DND-41 (cell line): ENCODE results near the gene EVPLL.

ENCODE experiments used
- ATAC-seq: fragments of 200-7000 bp; cut with Tn5 transposase; 3 replicates; pipeline ENCODE4 v1.9.1; 2021; ENCODE audit warnings: low read depth; ENCODE audit not compliant: insufficient read depth
- DNase-seq: peaks from one replicate; pipeline ENCODE4 v3.0.0-alpha.2; 2020
- H2AFZ ChIP-seq: 2 replicates; pipeline ENCODE4 v1.6.0; 2012; ENCODE audit warnings: low read depth, low read length
- H3K27ac ChIP-seq: 2 replicates; pipeline ENCODE4 v1.5.1; 2012; ENCODE audit warnings: low read length, inconsistent platforms
- H3K27me3 ChIP-seq: fragments of 200-600 bp; sonication (generic); 2 replicates; pipeline ENCODE4 v1.6.0; 2012; ENCODE audit warnings: low read length, mild to moderate bottlenecking, inconsistent platforms; ENCODE audit not compliant: insufficient read depth, poor library complexity
- H3K36me3 ChIP-seq: 2 replicates; pipeline ENCODE4 v1.5.1; 2012; ENCODE audit warnings: low read length, inconsistent platforms; ENCODE audit not compliant: insufficient read depth
- H3K4me1 ChIP-seq: 2 replicates; pipeline ENCODE4 v1.5.1; 2012; ENCODE audit warnings: mild to moderate bottlenecking, low read length; ENCODE audit not compliant: insufficient read depth
- H3K4me2 ChIP-seq: 2 replicates; pipeline ENCODE4 v1.6.0; 2012; ENCODE audit warnings: mild to moderate bottlenecking, moderate library complexity, low read length, inconsistent platforms; ENCODE audit not compliant: insufficient read depth
- H3K4me3 ChIP-seq, 2 experiments: fragments of 200-600 bp in 1 of 2; shearing (Covaris generic) in 1 of 2; 2 replicates each; pipeline ENCODE4 v1.5.1; 2012 to 2016; ENCODE audit warnings: inconsistent platforms in 2 of 2, low read length in 2 of 2, mild to moderate bottlenecking in 2 of 2, low read depth in 1 of 2, moderate library complexity in 1 of 2
- H3K79me2 ChIP-seq: 2 replicates; pipeline ENCODE4 v1.6.0; 2012; ENCODE audit warnings: low read length, inconsistent platforms; ENCODE audit not compliant: insufficient read depth
- H3K9ac ChIP-seq: 2 replicates; pipeline ENCODE4 v1.6.0; 2012; ENCODE audit warnings: low read depth, mild to moderate bottlenecking, inconsistent platforms, low read length, moderate library complexity
- H3K9me3 ChIP-seq: 2 replicates; pipeline ENCODE4 v1.5.1; 2012; ENCODE audit warnings: low read length, moderate library complexity, mild to moderate bottlenecking, inconsistent platforms; ENCODE audit not compliant: insufficient read depth, severe bottlenecking
- H4K20me1 ChIP-seq: 2 replicates; pipeline ENCODE4 v1.6.0; 2012; ENCODE audit warnings: low read length; ENCODE audit not compliant: insufficient read depth
- CTCF ChIP-seq: IDR thresholded peaks from 2 replicates; pipeline ENCODE4 v1.5.1; 2012; ENCODE audit warnings: borderline replicate concordance, low read length, moderate library complexity, mild to moderate bottlenecking; ENCODE audit not compliant: poor library complexity, severe bottlenecking; ENCODE audit errors: extremely low read depth
- EZH2 ChIP-seq: IDR thresholded peaks from 3 replicates; pipeline ENCODE4 v1.6.1; 2012; ENCODE audit warnings: borderline replicate concordance, low read depth, mild to moderate bottlenecking, moderate library complexity, low read length, inconsistent platforms; ENCODE audit not compliant: severe bottlenecking

EVPLL gene

GRCh38 chr17:18364166-18364565, 13.4 kb upstream of the EVPLL start:
- Histone ChIP-seq H3K4me2 (peak overlapping the region; percentile 99; the same call in 1 of the 2 replicates), H2AFZ (0 out of 2 replicates have a peak overlapping the region, but pooled peaks have one; percentile 96), H3K9ac (0 out of 2 replicates have a peak overlapping the region, but pooled peaks have one; percentile 75), H3K4me1 (peaks cover 22% of the 10 kb centered on the region), H3K27me3 (no peaks in the 10 kb centered on the region), H4K20me1 (no peaks in the 10 kb centered on the region), H3K79me2 (peaks cover 34% of the 10 kb centered on the region), H3K9me3 (no peaks in the 10 kb centered on the region), H3K36me3 (peaks cover 15% of the 10 kb centered on the region), H3K27ac (no peak overlapping the region), H3K4me3 (peak overlapping the region in 1 of 2 experiments; percentile 77; a peak in 1 of 4 replicates)
- DNase-seq (no peak), ATAC-seq (no peak)
- no peak for TF ChIP-seq CTCF
- TF ChIP-seq EZH2, result no peak

GRCh38 chr17:18368946-18369345, 8.6 kb upstream of the EVPLL start:
- peaks cover 4% of the 10 kb centered on the region for H3K27me3 ChIP-seq
- H4K20me1 ChIP-seq, result no peaks in the 10 kb centered on the region
- no peak overlapping the region for H3K4me3 ChIP-seq
- ATAC-seq (no peak), DNase-seq (no peak)
- no peaks in the 10 kb centered on the region for H3K79me2 ChIP-seq
- no peaks in the 10 kb centered on the region for H3K36me3 ChIP-seq
- H3K9me3 ChIP-seq, result no peaks in the 10 kb centered on the region
- H3K4me1 ChIP-seq, result peaks cover 1% of the 10 kb centered on the region; the same call in 1 of the 2 replicates
- H3K4me2 ChIP-seq, result no peak overlapping the region
- H3K9ac ChIP-seq, result no peak overlapping the region
- TF ChIP-seq CTCF (no peak), EZH2 (no peak)
- H3K27ac ChIP-seq, result no peak overlapping the region
- H2AFZ ChIP-seq, result no peak overlapping the region

GRCh38 chr17:18370761-18371160, 6.8 kb upstream of the EVPLL start:
- no peak for DNase-seq
- Histone ChIP-seq H3K9ac (no peak overlapping the region), H3K4me3 (no peak overlapping the region)

More at GRCh38 chr17:18370761-18371160, 6.8 kb upstream of the EVPLL start:
- H3K79me2 ChIP-seq, result no peaks in the 10 kb centered on the region
- H4K20me1 ChIP-seq, result no peaks in the 10 kb centered on the region
- peaks cover 4% of the 10 kb centered on the region for H3K27me3 ChIP-seq
- no peak overlapping the region for H2AFZ ChIP-seq
- no peaks in the 10 kb centered on the region for H3K4me1 ChIP-seq
- no peaks in the 10 kb centered on the region for H3K9me3 ChIP-seq
- H3K4me2 ChIP-seq, result no peak overlapping the region
- no peaks in the 10 kb centered on the region for H3K36me3 ChIP-seq
- no peak for ATAC-seq
- H3K27ac ChIP-seq, result no peak overlapping the region
- no peak for TF ChIP-seq EZH2
- no peak for TF ChIP-seq CTCF
